GM12865 (cell line): Measurements from ENCODE around the gene WBP11.

Source experiments
- DNase-seq: peaks from one replicate; pipeline ENCODE4 v3.0.0; 2010; ENCODE audit warnings: low read depth
- H3K4me3 ChIP-seq: 2 replicates; pipeline ENCODE4 v1.5.1; 2011; ENCODE audit warnings: mild to moderate bottlenecking, low read depth, low read length, control low read depth
- TF ChIP-seq, protein P1 (sequence below): IDR thresholded peaks from 2 replicates; pipeline ENCODE4 v1.5.1; 2011; ENCODE audit warnings: low read length, control low read depth, low read depth, inconsistent platforms; ENCODE audit not compliant: insufficient read depth; ENCODE audit errors: missing control alignments

The WBP11 gene

DNA sequence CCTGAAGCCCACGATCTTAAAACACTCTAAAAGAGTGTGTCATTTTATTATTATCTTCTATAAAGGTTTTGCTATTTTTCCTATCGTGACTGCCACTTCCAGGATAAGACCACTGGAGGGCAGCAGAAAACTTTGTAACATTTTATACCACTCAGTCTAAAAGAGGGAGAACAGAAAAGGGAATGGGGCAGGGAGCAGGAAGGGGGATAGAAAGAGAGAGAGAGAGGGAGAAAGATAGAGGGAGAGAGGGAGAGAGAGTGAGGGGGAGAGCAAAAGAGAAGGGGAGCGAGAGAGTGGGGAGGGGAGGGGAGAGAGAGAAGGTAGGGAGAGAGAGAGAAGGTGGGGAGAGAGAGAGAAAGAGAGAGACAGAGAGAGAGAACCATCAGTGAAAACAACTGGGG, 42.1 kb upstream of the WBP11 start:
- no peak overlapping the region for H3K4me3 ChIP-seq
- DNase-seq, result peak; percentile 57
- TF ChIP-seq, protein P1, sequence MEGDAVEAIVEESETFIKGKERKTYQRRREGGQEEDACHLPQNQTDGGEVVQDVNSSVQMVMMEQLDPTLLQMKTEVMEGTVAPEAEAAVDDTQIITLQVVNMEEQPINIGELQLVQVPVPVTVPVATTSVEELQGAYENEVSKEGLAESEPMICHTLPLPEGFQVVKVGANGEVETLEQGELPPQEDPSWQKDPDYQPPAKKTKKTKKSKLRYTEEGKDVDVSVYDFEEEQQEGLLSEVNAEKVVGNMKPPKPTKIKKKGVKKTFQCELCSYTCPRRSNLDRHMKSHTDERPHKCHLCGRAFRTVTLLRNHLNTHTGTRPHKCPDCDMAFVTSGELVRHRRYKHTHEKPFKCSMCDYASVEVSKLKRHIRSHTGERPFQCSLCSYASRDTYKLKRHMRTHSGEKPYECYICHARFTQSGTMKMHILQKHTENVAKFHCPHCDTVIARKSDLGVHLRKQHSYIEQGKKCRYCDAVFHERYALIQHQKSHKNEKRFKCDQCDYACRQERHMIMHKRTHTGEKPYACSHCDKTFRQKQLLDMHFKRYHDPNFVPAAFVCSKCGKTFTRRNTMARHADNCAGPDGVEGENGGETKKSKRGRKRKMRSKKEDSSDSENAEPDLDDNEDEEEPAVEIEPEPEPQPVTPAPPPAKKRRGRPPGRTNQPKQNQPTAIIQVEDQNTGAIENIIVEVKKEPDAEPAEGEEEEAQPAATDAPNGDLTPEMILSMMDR, result peak; percentile 57

DNA sequence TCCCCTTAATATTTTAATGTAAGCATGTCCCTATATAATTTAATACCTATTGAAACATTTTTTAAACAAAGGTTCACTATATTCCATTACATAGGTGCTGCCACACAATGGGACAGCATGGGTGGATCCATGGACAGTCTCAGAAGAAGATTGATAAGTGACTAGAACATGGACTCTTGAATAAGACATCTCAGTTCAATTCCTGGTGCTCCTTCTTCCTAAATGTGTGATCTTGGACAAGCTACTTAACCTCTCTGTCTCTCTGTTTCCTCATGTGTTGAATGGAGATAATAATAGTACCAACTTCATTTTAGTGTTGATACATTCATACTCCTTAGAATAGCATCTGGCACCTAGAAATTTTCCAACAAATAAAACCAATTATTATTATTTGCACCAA, 41.1 kb upstream of the WBP11 start:
- H3K4me3 ChIP-seq, result no peak overlapping the region
- DNase-seq, result no peak
- TF ChIP-seq, protein P1, result no peak

DNA sequence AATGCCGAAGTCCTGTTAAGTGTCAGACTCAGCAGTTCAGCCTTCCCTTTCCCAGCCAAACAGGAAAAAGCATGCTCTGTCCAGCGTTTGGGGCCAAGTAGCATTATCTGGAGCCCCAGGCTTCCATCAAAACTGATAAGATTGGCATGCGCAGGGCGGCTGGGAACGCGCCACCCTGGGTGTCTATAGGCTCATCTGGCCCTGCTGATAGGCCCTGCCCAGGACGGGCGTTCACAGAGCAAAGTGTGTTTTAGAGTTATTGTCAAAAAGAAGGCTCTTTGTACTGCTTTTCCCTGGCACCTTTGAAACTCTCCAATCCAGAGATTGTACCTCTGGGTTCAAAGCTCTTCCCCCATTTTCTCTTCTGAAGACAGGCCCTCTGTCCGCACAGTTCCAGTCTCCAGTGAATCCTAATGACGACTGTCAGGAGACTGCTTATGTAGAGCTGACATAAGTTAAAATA, 40.2 kb upstream of the WBP11 start, which contains the start of gene ART4:
Gene ART4 (minus strand): TSS at position 102 of the 463 bp plus-strand sequence. CDS start 413 bp downstream, outside the sequence.
- TF ChIP-seq, protein P1, result no peak
- DNase-seq, result no peak
- no peak within 1 kb of the TSS for H3K4me3 ChIP-seq

DNA sequence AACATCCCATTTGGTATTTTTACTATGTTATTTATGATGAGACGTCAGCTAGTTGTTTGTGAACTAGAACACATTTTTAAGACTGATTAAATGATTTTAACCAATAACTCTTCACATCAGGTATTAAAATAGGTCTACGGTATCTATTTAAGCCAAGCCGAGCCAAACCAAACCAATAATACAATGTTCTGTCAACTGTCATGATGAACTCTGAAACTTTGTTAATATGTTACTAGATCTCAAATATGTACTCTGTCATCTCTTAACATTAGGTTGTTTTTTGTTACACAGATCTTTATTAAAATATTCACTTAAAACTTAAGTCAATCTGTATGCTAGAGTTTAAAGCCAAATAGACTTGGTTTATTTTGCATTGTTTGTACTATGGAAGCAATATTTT, 39.0 kb upstream of the WBP11 start:
- H3K4me3 ChIP-seq, result no peak overlapping the region
- TF ChIP-seq, protein P1, result no peak
- no peak for DNase-seq

DNA sequence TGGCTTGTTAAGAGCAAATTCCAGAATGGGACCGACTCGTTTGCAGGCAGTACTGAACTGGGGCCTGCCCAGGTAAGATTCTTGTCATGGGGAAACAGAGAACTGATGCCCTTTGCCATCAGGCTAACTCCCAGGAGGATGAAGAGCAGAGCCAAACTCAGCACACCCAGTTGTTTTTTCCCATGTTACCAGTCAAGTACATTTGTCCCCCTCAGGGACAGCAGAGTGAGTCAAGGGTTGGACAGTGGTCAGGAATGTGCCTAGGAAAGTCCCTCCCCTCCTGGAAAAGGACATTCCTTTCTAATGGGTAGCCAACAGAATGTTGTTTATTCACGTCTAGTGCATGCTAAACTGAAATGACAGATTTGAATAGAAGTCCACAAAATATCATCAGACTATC, 38.5 kb upstream of the WBP11 start:
- no peak for DNase-seq
- H3K4me3 ChIP-seq, result no peak overlapping the region
- TF ChIP-seq, protein P1, result no peak

DNA sequence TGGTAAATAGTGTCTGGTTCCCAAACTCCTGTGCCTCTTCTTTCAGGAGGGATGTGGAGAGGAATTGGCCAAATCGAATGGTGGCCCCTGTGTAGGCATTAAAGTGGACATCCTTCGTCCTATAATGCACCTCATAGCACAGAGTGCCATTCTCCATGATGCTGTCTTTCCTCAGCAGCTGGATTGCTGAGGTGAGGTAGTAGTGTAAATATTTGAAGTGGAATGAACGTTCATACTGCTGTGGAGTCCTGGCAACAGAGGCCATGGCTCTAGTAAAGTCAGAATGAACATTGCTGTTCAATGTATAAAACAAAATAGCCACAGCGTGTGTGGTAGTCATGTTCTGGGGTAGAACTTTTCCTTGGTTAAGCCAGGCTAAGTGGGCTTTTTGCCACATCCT, 37.3 kb upstream of the WBP11 start:
- H3K4me3 ChIP-seq, result no peak overlapping the region
- no peak for DNase-seq
- TF ChIP-seq, protein P1, result no peak

DNA sequence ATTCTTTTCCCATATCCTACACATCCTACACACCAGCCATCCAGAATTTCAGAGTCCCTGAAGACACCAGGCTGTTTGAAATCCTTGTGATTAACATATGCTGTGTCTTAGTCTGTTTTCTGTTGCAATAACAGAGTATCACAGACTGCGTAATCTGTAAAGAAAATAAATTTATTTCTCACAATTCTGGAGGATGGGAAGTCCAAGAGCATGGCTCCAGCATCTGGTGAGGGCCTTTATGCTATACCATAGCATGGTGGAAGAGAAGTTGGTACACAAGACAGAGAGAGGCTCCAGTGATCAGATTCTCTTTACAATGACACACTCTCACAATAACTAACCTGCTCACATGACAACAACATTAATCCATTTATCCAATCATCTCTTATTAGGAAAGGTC, 36.0 kb upstream of the WBP11 start:
- DNase-seq, result no peak
- TF ChIP-seq, protein P1, result no peak

More for the DNA sequence above, 36.0 kb upstream of the WBP11 start:
- H3K4me3 ChIP-seq, result no peak overlapping the region
